Stimulated activated CD4-positive, alpha-beta T cell treated with anti-CD3 and anti-CD28 coated beads, Interleukin-4, amount 100 ng/mL, for 48 hours (primary cell): ENCODE results near the gene HES3.
"Not testable (repeated sequence)": the region's sequence is repeated elsewhere in the genome, so short reads cannot be mapped to it uniquely, and the experiment has no call there.

ENCODE experiments used
- DNase-seq, 2 donors: peaks; one replicate each; pipeline ENCODE4 v3.0.0-alpha.2; 2020; ENCODE audit warnings: low read depth in 2 of 2

The HES3 gene

DNA sequence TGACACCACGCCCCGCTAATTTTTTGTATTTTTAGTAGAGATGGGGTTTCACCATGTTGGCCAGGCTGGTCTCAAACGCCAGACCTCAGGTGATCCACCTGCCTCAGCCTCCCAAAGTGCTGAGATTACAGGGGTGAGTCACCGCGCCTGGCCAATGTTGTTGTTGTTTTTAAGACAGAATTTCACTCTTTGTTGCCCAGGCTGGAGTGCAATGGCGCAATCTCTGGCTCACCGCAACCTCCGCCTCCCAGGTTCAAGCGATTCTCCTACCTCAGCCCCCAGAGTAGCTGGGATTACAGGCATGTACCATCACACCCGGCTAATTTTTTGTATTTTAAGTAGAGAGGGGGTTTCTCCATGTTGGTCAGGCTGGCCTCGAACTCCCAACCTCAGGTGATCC is 24.3 kb upstream of the HES3 start:
- DNase-seq = not testable (repeated sequence)

DNA sequence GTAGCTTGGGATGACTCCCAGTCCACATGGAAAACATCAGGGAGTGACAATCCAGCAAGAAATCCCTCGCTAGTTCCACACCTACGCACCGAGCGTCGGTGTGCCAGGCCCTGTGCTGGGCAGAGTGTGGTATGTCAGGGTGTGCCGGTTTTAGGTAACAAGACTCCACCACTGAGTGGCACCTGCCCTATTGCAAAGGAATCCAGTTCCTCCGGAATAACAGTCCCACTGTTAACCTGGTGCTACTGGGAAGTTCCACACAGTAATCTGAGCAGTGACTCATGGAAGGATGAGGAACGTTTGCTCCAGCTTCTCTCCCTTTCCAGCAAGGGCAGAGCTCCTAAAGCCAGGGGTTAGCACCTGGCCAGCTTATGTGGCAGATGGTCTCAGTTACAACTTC is 23.7 kb upstream of the HES3 start:
- DNase-seq = no peak

DNA sequence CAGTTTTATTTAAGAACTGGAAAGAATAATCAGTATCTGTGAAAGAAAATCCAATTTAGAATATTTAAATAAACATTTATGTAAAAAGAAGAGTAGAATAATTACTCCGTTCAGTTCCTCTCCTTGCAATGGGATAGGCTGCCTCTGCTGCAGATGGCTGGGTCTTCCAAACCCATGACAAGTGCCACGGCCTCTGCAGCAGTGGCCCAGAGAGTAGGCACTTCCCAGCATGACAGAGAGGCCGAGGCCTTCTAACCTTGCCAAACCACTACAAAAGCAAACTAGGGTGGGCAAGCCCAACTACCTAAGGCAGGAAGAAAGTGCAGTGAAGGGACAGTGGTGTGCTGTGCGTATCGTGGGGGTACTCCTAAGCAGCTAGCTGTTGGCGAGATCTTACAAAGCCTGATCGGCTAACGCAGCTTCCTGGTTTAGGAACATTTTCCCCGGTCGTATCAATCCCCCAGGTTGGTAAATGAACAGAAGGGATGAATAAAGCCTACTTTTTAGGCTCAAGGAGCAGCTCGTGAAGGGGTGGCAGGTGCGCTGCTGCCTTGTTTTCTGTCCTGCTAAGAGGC is 22.7 kb upstream of the HES3 start:
- no peak for DNase-seq

DNA sequence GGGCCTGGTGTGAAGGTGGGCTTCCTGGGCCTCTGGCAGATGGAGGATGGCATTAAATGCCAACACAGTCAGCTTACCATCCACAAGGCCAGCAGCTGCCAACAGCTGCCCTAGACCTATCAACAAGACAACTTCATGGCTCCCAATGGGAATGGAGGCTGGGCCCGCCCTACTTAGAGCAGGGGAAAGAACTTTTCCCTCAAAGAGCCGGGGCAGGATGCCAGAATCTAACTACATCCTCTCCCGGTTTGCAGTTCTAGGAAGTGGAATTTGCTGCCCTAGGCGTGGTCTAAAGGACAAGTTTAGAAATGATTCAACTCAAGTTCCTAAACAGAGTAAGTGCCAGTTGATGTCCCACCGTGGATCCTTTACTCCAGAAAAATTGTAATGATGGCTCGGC is 21.3 kb upstream of the HES3 start:
- DNase-seq = no peak

DNA sequence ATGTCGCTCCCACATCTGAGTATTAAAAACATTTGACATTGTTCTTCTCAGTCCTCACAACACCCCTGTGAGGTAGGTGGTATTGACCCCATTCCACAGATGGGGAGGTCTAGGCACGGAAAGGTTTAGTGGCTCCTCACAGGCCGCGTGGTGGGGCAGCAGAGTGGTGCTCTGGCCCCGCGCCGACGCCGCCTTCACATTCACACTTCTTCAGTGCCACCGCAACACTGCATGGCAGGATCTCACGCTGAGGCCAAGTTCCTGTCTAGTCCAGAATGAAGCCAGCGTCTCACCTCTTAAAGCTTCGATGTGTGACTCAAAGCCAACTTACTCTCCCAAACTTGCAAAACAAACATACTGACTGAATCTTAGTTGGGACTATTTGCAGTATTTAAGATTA is 20.4 kb upstream of the HES3 start:
- no peak for DNase-seq

DNA sequence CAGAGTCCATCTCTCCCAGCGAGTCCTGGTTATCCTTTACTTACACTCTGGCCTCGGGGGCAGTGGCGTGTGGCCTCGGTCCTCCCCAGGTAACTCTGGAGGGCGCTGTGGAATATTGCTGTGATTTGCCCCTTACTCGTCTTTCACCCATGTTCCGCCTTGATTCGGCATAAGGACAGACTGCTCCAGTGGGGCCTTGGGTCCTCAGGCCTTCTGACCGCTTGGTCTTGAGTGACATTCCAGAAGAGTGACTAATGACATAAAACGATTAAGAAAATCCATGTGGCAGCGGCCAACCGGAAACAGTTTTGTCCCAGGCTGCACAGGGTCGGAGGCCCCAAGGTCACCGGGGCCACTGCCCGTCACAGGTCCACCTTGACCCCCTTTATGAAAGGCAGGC is 19.3 kb upstream of the HES3 start:
- DNase-seq = no peak

DNA sequence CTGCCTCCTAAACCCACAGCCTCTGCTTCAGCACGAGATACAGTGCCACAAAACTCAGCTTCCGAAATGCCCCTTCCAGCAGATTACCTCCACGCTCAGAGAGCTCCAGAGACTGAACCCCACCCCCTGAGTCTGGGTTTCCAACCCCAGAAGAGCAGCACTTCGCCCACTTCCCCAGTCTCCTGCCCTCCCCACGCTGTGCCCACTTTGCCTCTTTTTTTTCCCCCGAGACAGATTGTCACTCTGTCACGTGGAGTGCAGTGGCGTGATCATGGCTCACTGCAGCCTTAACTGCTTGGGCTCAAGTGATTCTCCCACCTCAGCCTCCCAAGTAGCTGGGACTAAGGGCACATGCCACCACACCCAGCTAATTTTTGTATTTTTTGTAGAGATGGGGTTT is 18.3 kb upstream of the HES3 start:
- no peak for DNase-seq

DNA sequence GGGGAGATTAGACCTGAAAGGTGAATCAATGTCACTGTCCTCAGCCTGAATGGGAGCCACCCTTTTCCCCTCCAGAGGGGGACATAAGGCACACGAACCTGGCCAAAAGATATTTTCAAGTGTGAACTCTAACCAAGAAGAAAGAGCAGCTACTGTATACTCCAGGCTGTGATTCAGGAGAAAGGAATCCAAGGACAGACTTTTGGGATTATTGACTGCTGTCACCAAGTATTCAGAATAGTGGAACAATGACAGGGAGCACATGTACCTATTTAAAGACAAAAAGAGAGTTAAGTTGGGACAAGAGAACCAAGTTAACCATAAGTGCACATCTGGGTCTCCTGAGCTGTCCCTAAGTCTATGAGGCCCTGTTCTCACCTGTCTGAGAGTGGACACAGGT is 10.6 kb upstream of the HES3 start:
- no peak for DNase-seq

DNA sequence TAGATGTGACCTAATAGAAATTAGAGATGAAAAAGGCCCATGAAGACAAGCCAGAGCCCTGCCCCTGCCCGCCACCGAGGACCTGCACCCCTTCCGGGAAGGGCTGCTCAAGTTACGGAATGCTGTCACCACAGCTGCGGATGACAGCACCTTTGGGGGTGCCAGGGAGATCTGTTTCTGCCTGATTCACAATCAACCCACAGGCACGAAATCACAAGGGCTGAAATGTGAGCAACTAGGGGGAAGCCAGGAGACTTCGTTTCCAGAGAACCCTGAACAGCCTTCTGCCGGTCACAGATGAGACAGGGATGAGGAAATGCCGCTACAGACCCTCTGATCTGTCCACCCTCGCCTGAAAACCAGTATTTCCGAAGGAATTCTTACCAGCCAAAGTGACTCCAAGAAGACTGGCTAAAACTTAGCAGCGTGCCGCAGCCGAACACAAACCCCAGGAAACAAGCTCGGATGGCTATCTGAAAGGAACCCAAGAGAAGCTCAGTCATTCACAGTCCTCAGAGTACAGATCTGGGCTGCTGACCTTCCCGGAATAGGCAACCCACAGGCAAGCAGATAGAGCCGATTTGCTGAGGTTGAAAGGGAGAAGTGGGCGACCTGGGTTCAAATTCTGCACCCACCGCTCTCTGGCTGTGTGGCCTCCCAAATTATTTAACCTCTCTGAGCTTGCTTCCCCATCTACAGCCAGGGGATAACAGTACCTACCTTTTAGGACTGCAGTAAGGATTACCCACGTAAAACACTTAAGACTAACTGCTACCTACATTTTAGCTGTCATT is 9.3 kb upstream of the HES3 start:
- no peak for DNase-seq

DNA sequence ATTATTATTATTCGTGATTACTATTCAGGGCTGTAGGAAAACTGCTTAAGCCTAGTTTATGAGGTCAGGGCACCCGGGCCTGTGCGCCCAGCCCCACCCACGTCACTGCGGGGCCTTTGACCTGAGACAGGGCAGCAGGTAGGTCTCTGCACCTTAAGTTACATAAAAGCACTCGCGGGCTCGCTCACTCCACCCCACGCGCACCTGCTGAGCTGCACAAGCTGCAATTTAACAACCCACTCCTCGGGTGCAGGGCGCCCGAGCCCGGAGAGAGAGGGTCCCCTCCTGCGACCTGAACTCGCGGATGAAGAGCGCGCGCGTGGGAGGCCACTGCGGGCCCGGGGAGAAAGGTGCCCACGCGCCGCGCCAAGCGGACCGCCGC is 8.7 kb upstream of the HES3 start:
- DNase-seq = no peak

DNA sequence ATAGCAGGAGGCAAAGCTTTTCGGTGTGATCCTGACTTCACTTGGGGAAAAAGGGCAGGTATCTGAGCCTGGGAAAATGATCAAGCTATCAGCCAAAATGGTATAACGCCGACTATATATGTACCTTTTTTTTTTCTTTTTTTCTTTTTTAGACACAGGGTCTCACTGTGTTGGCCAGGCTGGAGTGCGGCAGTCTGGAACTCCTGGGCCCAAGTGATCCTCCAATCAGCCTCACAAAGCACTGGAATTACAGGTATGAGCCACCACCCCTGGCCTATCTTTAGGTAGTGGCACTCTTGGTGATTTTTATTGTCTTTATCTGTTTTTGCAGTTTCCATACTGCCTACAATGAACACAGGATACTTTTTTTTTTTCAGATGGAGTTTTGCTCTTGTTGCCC is 6.9 kb upstream of the HES3 start:
- no peak for DNase-seq

DNA sequence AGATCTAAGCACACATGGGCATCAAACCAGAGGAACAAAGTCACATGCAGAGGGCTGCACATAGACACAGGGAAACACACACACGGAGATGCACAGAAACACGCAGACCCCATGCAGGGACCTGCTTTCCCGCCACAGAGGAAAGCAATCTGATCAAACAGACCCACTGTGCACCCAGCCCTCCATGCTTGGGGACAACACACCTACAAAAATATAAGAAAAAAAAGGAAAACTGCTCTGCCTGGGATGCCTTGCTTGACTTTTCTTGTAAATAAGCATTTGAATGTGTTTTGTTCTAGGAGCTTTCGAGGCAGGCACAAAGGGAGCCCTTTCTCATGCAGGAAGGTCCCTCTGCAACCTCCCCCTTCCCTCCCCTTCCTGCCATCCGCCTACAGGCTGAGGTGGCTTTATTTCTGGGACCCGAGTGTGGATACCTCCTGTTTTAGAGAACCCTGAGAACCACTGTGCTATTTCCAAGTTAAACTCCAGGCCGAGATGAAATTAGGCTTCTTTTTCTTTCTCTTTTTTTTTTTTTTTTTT is 4.7 kb upstream of the HES3 start:
- DNase-seq = no peak

DNA sequence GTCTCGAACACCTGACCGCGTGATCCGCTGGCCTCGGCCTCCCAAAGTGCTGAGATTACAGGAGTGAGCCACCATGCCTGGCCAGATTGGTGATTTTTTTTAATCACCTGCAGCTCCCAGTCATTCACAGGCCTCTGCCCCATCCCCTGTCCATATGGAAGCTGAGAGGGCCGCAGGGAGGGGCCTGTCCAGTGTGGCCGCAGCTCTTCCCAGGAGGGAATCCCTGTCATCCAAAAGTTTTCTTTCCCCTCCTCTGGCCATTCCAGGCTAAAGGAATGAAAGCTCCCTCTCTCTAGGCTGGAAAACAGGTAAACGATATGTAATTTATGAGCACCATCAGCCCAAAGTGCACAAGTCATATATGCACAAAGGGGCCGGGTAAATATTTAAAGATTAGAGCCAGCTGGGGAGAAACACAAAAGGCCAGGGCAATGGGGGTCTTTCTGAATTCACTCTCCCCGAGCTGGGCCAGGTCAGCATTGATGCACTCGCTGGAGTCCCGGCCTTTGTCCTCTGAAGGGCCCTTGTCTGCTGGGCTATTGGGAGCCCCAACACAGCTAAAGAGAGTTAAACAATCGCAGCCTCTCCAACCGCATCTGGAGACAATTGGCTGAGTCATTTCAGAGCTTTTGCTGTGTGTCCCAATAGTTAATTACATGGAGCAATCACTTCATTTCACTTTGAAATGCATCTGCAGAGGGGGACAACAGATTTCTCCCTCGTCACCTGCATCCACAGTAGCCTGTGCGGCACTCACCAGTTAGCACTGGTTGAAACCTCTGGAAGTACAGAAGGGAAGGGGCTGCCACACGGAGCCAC is 3.8 kb upstream of the HES3 start:
- DNase-seq = no peak

DNA sequence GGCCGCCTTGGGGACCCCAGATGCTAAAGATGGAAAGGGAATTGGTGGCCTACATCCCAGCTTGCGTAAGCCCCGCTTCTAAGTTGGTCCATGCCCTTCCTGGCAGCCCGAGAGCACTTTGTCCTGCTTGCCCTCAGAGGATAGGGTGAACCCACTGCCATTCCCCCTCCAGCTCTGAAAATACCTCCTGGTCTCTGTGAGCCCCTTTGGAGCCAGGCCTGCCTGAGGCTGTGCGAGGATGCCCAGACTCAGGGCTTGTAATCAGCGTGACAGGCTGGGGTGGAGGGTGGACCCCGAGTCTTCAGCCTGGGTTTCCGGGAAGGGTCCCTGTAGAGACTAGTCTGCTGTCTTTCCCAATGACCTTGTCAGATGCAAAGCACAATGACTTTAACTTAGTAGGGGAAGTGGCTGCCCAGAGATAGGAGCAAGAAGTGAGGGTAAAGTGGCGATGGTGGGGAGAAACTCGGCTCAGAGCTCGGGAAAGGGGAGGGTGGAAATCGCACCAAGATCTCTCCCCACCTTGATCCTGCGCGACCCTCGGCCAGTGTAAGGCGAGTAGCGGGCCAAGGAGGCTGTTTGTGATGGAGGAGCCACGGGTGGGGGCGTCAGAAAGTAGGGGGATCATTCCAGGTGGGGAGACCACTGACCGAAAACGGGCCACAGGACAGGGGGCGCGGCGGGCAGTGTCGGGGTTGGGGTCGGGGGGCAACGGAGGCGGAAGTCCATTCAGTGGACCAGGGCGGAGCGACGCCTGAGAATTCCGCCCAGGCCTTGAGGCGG is 2.7 kb upstream of the HES3 start:
- DNase-seq = no peak

DNA sequence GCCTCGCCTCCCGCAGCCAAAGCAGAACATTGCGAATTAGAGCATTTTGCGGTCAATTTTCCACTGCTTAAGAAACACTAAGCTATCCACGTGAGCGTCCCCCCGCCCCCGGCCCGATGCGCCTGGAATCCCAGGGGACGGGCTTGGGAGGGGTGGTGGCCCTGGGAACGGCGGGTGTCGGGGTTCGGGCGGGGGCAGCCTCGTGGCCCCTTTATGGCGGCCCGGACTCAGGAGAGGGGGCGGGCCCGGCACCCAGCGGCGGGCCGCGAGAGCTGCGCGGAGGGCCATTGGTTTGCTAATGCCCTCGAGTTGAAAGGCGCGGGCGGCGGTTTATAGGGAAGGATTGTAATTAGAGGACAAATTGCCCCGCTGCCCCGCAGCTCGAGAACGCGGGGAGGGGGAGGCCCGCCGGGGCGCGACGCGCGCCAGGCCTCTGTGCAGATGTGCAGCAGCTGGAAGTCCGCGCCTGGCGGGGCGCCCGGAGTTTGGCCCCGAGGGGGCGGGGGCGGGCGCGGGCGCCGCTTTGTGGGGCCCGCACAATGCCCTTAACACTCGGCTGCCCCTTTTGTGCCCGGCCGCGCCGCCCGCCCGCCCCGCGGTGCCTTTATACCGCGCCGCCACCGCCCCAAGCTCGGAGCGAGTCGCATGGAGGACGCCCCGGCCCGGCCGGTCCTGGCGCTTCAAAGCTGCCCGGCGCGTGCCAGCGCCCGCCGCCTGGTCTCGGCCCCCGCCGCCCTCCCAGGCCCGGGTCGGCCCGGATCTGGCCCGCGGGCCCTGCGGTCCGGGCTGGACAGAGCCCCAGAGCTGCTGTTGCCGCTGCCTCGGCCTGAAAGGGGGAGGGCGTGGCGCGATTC is 1.9 kb upstream of the HES3 start:
- no peak for DNase-seq

DNA sequence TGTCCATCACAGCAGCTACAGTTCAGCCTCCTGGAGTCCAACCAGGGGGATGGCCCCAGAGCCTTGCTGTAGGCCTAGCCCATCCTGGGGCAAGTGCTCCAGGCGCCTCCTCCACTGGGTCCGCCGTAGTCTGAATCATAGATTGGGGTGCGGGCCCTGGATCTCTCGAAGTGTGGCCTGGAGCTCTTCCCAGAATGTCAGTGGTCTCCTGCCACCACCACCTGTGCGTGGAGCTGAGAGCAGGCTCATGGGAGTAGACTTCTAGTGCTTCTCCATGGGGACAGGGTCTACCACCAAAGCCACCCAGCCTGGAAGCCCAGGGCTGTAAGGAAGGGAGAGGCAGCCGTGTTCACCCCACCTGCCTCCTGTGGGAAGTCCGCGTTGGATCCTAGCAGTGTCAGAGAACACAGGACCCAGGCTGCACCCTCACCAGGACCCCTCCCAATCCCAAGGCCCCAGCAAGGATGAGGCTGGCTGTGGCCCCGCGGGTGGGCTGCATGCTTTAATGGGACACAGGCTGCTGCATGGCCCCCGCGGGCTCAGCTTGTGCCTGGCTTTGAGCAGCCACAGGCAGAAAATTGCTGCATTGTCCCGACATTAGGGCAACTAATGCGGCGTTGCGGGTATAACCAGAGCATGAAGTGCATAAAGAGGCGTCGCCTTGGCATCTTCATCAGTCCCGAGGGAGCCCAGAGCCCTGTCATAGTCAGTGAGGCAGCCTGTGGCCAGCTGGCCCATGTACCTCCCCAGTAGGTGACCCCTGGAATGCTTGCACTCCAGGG is 735 bp upstream of the HES3 start:
- DNase-seq = no peak

DNA sequence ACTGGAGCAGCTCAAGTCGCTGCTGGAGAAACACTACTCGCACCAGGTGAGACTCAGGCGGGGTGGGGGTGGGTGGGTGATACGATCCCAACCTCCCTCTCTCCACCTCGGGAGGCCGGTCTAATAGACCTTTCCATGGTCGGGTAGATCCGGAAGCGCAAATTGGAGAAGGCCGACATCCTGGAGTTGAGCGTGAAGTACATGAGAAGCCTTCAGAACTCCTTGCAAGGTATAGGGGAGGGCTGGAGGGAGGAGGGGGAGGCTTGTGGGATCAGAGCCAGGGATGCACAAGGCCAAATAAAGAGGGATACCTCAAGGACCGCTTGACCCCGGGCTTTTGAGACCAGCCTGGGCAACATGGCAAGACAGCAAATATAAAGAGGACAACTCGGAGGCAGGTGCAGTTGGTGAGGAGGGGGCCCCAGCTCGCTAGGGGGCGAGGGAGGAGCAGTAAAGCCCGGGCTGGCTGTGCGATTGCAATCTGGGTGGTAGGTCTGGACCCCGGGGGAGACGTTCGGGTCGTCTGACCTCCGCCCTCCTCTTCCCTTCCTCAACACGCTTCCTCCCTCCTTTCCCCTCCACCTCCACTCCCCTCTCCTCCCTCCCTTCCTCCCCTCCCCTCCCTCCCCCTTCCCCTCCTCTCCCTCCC is 546 bp downstream of the HES3 start:
- no peak for DNase-seq

DNA sequence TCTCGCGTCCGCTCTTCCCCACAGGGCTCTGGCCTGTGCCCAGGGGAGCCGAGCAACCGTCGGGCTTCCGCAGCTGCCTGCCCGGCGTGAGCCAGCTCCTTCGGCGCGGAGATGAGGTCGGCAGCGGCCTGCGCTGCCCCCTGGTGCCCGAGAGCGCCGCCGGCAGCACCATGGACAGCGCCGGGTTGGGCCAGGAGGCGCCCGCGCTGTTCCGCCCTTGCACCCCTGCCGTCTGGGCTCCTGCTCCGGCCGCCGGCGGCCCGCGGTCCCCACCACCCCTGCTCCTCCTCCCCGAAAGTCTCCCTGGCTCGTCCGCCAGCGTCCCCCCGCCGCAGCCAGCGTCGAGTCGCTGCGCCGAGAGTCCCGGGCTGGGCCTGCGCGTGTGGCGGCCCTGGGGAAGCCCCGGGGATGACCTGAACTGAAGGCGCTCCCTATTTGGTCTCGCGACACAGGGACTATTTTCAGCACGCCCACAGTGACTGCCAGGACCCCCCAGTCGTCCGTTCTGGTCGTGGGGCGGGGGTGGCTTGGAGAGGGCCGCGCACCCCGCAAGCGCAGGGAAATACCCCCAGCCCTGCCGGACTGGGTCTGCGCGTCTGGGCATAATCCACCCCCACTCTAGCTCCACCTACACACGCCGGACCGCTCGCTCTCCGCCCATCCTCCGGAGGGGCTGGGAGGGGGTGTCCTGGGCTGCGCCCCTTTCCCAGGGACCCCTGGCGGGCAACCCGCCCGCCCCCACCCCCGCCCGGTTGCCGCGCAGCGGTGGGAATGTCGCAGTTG is 1.3 kb downstream of the HES3 start:
- peak; percentile 78 for DNase-seq
